Astrocyte of the cerebellum (primary cell): Measurements from ENCODE around the gene AGBL5.

ENCODE experiments used
- DNase-seq: peaks from one replicate; pipeline ENCODE4 v3.0.0-alpha.2; 2011; ENCODE audit warnings: low read depth
- H3K4me3 ChIP-seq: 2 replicates; pipeline ENCODE4 v1.5.1; 2011; ENCODE audit warnings: mild to moderate bottlenecking, low read depth, low read length, moderate library complexity
- in situ Hi-C: cut with HindIII; loops from 2 replicates; pipeline ENCODE4 v1.10.0; 2017; ENCODE audit warnings: low sequenced_read_pairs
- TF ChIP-seq, protein P1 (sequence below): IDR thresholded peaks from 2 replicates; pipeline ENCODE4 v1.5.1; 2012; ENCODE audit warnings: low read length, low read depth, moderate library complexity, mild to moderate bottlenecking; ENCODE audit errors: missing control alignments

Gene AGBL5

GRCh38 chr2:27014771-27015433 lies 36.6 kb upstream of the AGBL5 start:
- TF ChIP-seq, protein P1, sequence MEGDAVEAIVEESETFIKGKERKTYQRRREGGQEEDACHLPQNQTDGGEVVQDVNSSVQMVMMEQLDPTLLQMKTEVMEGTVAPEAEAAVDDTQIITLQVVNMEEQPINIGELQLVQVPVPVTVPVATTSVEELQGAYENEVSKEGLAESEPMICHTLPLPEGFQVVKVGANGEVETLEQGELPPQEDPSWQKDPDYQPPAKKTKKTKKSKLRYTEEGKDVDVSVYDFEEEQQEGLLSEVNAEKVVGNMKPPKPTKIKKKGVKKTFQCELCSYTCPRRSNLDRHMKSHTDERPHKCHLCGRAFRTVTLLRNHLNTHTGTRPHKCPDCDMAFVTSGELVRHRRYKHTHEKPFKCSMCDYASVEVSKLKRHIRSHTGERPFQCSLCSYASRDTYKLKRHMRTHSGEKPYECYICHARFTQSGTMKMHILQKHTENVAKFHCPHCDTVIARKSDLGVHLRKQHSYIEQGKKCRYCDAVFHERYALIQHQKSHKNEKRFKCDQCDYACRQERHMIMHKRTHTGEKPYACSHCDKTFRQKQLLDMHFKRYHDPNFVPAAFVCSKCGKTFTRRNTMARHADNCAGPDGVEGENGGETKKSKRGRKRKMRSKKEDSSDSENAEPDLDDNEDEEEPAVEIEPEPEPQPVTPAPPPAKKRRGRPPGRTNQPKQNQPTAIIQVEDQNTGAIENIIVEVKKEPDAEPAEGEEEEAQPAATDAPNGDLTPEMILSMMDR, result no peak
- DNase-seq, result no peak
- H3K4me3 ChIP-seq, result no peak overlapping the region
- in situ Hi-C loops, result no loop called here

DNA sequence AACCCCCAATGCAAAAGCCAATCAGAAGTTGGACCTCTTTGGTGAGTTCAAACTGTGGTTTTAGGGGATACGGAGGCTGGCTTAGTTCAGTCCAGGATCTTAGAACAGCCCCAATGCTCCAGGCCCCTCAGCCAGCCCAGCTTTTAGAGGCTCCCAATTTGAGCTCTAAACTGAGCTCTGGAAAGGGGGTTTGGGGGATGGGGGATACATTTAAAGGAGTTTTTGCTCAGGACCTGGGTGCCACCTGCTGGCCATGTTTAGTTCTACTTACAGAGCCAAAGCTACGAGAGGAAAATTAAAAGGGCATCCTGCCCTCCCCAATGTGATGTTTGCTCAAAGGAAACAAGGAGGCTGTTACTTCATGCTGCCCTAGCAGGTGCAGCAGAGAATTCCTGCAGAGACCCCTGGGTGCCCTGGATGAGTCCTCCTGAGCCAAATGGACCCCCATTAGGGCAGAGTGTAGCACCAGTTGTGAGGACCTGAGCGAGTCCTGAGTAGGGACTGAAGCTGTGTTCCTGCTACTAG lies 34.6 kb upstream of the AGBL5 start:
- in situ Hi-C loops, result no loop called here
- TF ChIP-seq, protein P1, result peak; percentile 64
- DNase-seq, result peak; percentile 68
- H3K4me3 ChIP-seq, result no peak overlapping the region

GRCh38 chr2:27018142-27018541 lies 33.3 kb upstream of the AGBL5 start:
- in situ Hi-C loops, result no loop called here
- no peak for DNase-seq
- H3K4me3 ChIP-seq, result no peak overlapping the region
- TF ChIP-seq, protein P1, result no peak

GRCh38 chr2:27019459-27019858 lies 32.0 kb upstream of the AGBL5 start:
- DNase-seq, result no peak
- in situ Hi-C loops, result no loop called here
- no peak overlapping the region for H3K4me3 ChIP-seq
- TF ChIP-seq, protein P1, result no peak

GRCh38 chr2:27019931-27020855 lies 31.3 kb upstream of the AGBL5 start:
- in situ Hi-C loops, result no loop called here
- DNase-seq, result no peak
- no peak overlapping the region for H3K4me3 ChIP-seq
- TF ChIP-seq, protein P1, result no peak

- TF ChIP-seq, protein P1, result no peak
- DNase-seq, result no peak
- in situ Hi-C loops, result no loop called here
- H3K4me3 ChIP-seq, result no peak overlapping the region
Measured at GRCh38 chr2:27021253-27022049, 30.0 kb upstream of the AGBL5 start.
